ENCODE results near the gene SYPL2.

DNA sequence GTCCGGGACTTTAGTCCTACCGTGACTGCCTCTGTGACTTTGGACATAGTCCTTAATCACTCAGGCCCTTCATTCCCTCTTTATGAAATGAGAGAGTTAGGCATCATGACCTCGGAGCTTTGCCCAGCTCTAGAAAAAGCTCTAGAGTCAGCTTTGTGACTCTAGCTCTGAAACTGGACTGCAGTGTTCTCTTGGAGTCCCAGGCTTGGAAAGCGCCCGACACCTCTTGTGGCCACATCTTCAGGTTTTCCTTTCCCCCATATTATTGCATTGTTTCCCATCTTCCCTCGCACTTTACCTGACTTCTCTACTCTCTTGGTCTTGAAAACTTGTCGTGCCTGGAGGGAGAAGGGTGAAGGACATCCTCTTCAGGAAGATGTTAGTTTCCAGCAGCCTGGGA is 55.7 kb downstream of the SYPL2 start:
- TF ChIP-seq CTCF (IDR thresholded peaks at IDR 0.05) (no peak), POLR2AphosphoS5 (IDR thresholded peaks at IDR 0.05) (no peak)
